ENCODE data around the gene HLA-DRB1.
"Not testable (repeated sequence)": the region's sequence is repeated elsewhere in the genome, so short reads cannot be mapped to it uniquely, and the experiment has no call there.

The HLA-DRB1 gene

GRCh38 chr6:32609731-32610640 is 20.3 kb upstream of the HLA-DRB1 start:
- peak; percentile 55 for DNase-seq (ENCODE audit: low read depth)

- DNase-seq (ENCODE audit: low read depth), result no peak
These were observed 19.7 kb upstream of the HLA-DRB1 start for GRCh38 chr6:32609391-32609730.

GRCh38 chr6:32608362-32608761 is 18.7 kb upstream of the HLA-DRB1 start:
- DNase-seq (ENCODE audit: low read depth), result no peak

- no peak for DNase-seq (ENCODE audit: low read depth)
These were observed 18.3 kb upstream of the HLA-DRB1 start for GRCh38 chr6:32607988-32608298.

GRCh38 chr6:32607263-32607987 is 17.8 kb upstream of the HLA-DRB1 start:
- no peak for DNase-seq (ENCODE audit: low read depth)

GRCh38 chr6:32604434-32604877 is 14.8 kb upstream of the HLA-DRB1 start:
- no peak for DNase-seq (ENCODE audit: low read depth)

- DNase-seq (ENCODE audit: low read depth), result no peak
These were observed 14.2 kb upstream of the HLA-DRB1 start for GRCh38 chr6:32603888-32604287.

GRCh38 chr6:32603222-32603621 is 13.6 kb upstream of the HLA-DRB1 start:
- no peak for DNase-seq (ENCODE audit: low read depth)

GRCh38 chr6:32602383-32602782 is 12.7 kb upstream of the HLA-DRB1 start:
- no peak for DNase-seq (ENCODE audit: low read depth)

- no peak for DNase-seq (ENCODE audit: low read depth)
These were observed 7.4 kb upstream of the HLA-DRB1 start for GRCh38 chr6:32597024-32597423.

- DNase-seq (ENCODE audit: low read depth), result not testable (repeated sequence)
These were observed 1.1 kb upstream of the HLA-DRB1 start for GRCh38 chr6:32590713-32591112.

- no peak for DNase-seq (ENCODE audit: low read depth)
These were observed 1.5 kb downstream of the HLA-DRB1 start for GRCh38 chr6:32588156-32588555.

GRCh38 chr6:32583527-32583898 is 6.1 kb downstream of the HLA-DRB1 start:
- no peak for DNase-seq (ENCODE audit: low read depth)

GRCh38 chr6:32581315-32582095 is 8.1 kb downstream of the HLA-DRB1 start:
- DNase-seq (ENCODE audit: low read depth), result no peak

GRCh38 chr6:32580593-32580992 is 9.1 kb downstream of the HLA-DRB1 start:
- no peak for DNase-seq (ENCODE audit: low read depth)

- no peak for DNase-seq (ENCODE audit: low read depth)
These were observed 10.7 kb downstream of the HLA-DRB1 start for GRCh38 chr6:32578962-32579361.

- not testable (repeated sequence) for DNase-seq (ENCODE audit: low read depth)
These were observed 12.2 kb downstream of the HLA-DRB1 start for GRCh38 chr6:32577493-32577892.

- no peak for DNase-seq (ENCODE audit: low read depth)
These were observed 13.4 kb downstream of the HLA-DRB1 start for GRCh38 chr6:32576250-32576649.

- DNase-seq (ENCODE audit: low read depth), result no peak
These were observed 19.2 kb downstream of the HLA-DRB1 start for GRCh38 chr6:32570363-32570905.

- no peak for DNase-seq (ENCODE audit: low read depth)
These were observed 21.1 kb downstream of the HLA-DRB1 start for GRCh38 chr6:32568561-32568960.

GRCh38 chr6:32566957-32567356 is 22.7 kb downstream of the HLA-DRB1 start:
- DNase-seq (ENCODE audit: low read depth), result no peak

- no peak for DNase-seq (ENCODE audit: low read depth)
These were observed 24.1 kb downstream of the HLA-DRB1 start for GRCh38 chr6:32565511-32565910.
